ENCODE measurements around the gene RASAL2.

The RASAL2 gene

GRCh38 chr1:178512566-178513277 lies 418.8 kb downstream of the RASAL2 start, which contains the start of gene TEX35:
TSS of gene TEX35 (plus strand) at chr1:178513109. CDS start at chr1:178513189, 80 bp downstream.
- no peak for DNase-seq (ENCODE audit: low read depth in 2 of 2)

GRCh38 chr1:178513278-178513983 lies 419.5 kb downstream of the RASAL2 start:
- no peak for DNase-seq (ENCODE audit: low read depth in 2 of 2)

GRCh38 chr1:178516110-178516509 lies 422.2 kb downstream of the RASAL2 start:
- no peak for DNase-seq (ENCODE audit: low read depth in 2 of 2)

- no peak for DNase-seq (ENCODE audit: low read depth in 2 of 2)
Measured at GRCh38 chr1:178518894-178519293, 425.0 kb downstream of the RASAL2 start.

- DNase-seq (ENCODE audit: low read depth in 2 of 2): no peak
Measured at GRCh38 chr1:178520803-178521202, 426.9 kb downstream of the RASAL2 start.

- no peak for DNase-seq (ENCODE audit: low read depth in 2 of 2)
Measured at GRCh38 chr1:178521241-178521640, 427.3 kb downstream of the RASAL2 start.

GRCh38 chr1:178527117-178527516 lies 433.2 kb downstream of the RASAL2 start:
- no peak for DNase-seq (ENCODE audit: low read depth in 2 of 2)

- no peak for DNase-seq (ENCODE audit: low read depth in 2 of 2)
Measured at GRCh38 chr1:178528228-178528952, 434.5 kb downstream of the RASAL2 start.

- DNase-seq (ENCODE audit: low read depth in 2 of 2): no peak
Measured at GRCh38 chr1:178528953-178529335, 435.0 kb downstream of the RASAL2 start.

- no peak for DNase-seq (ENCODE audit: low read depth in 2 of 2)
Measured at GRCh38 chr1:178529364-178530036, 435.6 kb downstream of the RASAL2 start.

GRCh38 chr1:178530037-178530402 lies 436.1 kb downstream of the RASAL2 start:
- no peak for DNase-seq (ENCODE audit: low read depth in 2 of 2)

- DNase-seq (ENCODE audit: low read depth in 2 of 2): no peak
Measured at GRCh38 chr1:178530502-178530901, 436.6 kb downstream of the RASAL2 start.

GRCh38 chr1:178531887-178532286 lies 438.0 kb downstream of the RASAL2 start:
- no peak for DNase-seq (ENCODE audit: low read depth in 2 of 2)

GRCh38 chr1:178532392-178532791 lies 438.5 kb downstream of the RASAL2 start:
- peak; percentile 37 to 73 for DNase-seq (ENCODE audit: low read depth in 2 of 2)

- no peak for DNase-seq (ENCODE audit: low read depth in 2 of 2)
Measured at GRCh38 chr1:178533121-178533946, 439.4 kb downstream of the RASAL2 start.

Data from stimulated activated CD4-positive, alpha-beta T cell treated with anti-CD3 and anti-CD28 coated beads, Interleukin-12 subunit alpha, Interleukin-12 subunit beta, amount 100 ng/mL, for 24 hours (primary cell).